ENCODE results near the gene ROR1. TPM values are rescaled to one million over a fixed set of nuclear protein-coding genes. Genes with fewer than 3 reads are reported as not detected.

ROR1 gene
- total and polyA plus RNA-seq, 9 of the 15 experiments (the other 6 are each of a cell fraction or from before 2014, with no cell fraction given): 0.02 TPM; not detected in 8

- BruUV-seq (replicated peaks): no TSS peak
- ChIA-PET CTCF (ENCODE audit: low intra/inter-chr PET ratio) (no interaction called here), POLR2A (interaction anchor here (0.7 kb wide), 1 partner anchor 134 kb away, joined by 3 read pairs; no protein-coding TSS in a partner anchor)
- intact Hi-C loops (cut with micrococcal nuclease): no loop called here
- ATAC-seq (no peak), FAIRE-seq (no peak), DNase-seq (ENCODE audit: extremely low read depth in 1 of 4, low spot score in 3 of 4) (no peak)
- 0% methylated on average over 7 of the region's 9 CpGs for WGBS (ENCODE audit: insufficient coverage, low coverage, missing lambda C conversion rate)
- H4K20me1 ChIP-seq (replicated peaks; ENCODE audit: control insufficient read depth, insufficient read depth, low read length): no peaks in the 10 kb centered on the region
- H3K27ac ChIP-seq (ENCODE audit: extremely low read depth, low read depth, low read length): no peak overlapping the region
- H3K79me2 ChIP-seq (ENCODE audit: control insufficient read depth, insufficient read depth, low read length): no peaks in the 10 kb centered on the region
- no peak overlapping the region for H3K4me2 ChIP-seq (ENCODE audit: insufficient read depth, low read length)
- H3K9me3 ChIP-seq (replicated peaks; ENCODE audit: control insufficient read depth, insufficient read depth, low read depth, low read length): no peaks in the 10 kb centered on the region
- H3K27me3 ChIP-seq (ENCODE audit: control insufficient read depth in 2 of 2, insufficient read depth in 2 of 2, low read length in 2 of 2): peaks cover 0 to 4% of the 10 kb centered on the region in 2 experiments; a peak in 1 of 5 replicates
- H3K9me1 ChIP-seq (ENCODE audit: control insufficient read depth, insufficient read depth, low read length): no peaks in the 10 kb centered on the region
- no peak overlapping the region for H3K4me3 ChIP-seq
- no peak overlapping the region for H2AFZ ChIP-seq (ENCODE audit: low read depth, low read length)
- no peaks in the 10 kb centered on the region for H3K36me3 ChIP-seq (ENCODE audit: control insufficient read depth, insufficient read depth, low read length)
- H3K9ac ChIP-seq (ENCODE audit: insufficient read depth in 1 of 2, low read depth in 2 of 2, low read length in 2 of 2): no peak overlapping the region
- no peaks in the 10 kb centered on the region for H3K4me1 ChIP-seq (replicated peaks in 1 of 2; ENCODE audit: control insufficient read depth in 2 of 2, insufficient read depth in 2 of 2, low read length in 2 of 2)
- in situ Hi-C loops (cut with MboI): no loop called here
- TF ChIP-seq KHSRP (IDR thresholded peaks at IDR 0.05): no peak
- no peak for TF ChIP-seq PPARD (CRISPR knock-in tag; IDR thresholded peaks at IDR 0.05)
- TF ChIP-seq REST (IDR thresholded peaks at IDR 0.05; ENCODE audit: borderline replicate concordance): no peak
- no peak for TF ChIP-seq REST (CRISPR knock-in tag; IDR thresholded peaks at IDR 0.05; ENCODE audit: low read depth)
- TF ChIP-seq ZNF175 (CRISPR knock-in tag; IDR thresholded peaks at IDR 0.05; ENCODE audit: low read depth): no peak
- TF ChIP-seq CEBPZ (IDR thresholded peaks at IDR 0.05; ENCODE audit: borderline replicate concordance, low read depth, low read length): no peak
- no peak for TF ChIP-seq ZNF217 (CRISPR knock-in tag; IDR thresholded peaks at IDR 0.05)
- TF ChIP-seq E4F1 (CRISPR knock-in tag; IDR thresholded peaks at IDR 0.05; ENCODE audit: borderline replicate concordance): no peak
Observed at GRCh38 chr1:64049900-64050540, 276.2 kb downstream of the ROR1 start.
